RPMI7951 (cell line): ENCODE data around the gene ST8SIA2. TPM values are rescaled to one million over a fixed set of nuclear protein-coding genes. Genes with fewer than 3 reads are reported as not detected.
A peak's percentile ranks its signal among the peaks of the same experiment; 100 is the strongest.

Experiments
- DNase-seq: peaks from one replicate; pipeline ENCODE4 v3.0.0-alpha.2; 2012; ENCODE audit warnings: low read depth
- total RNA-seq: library from RNA; depleted of rRNA; stranded (reverse); fragments of >200 nt; shearing (Covaris generic); gene quantifications from 2 replicates; pipeline ENCODE4 v1.2.3, GENCODE V29; 2014; rRNA removed

Gene ST8SIA2, protein sequence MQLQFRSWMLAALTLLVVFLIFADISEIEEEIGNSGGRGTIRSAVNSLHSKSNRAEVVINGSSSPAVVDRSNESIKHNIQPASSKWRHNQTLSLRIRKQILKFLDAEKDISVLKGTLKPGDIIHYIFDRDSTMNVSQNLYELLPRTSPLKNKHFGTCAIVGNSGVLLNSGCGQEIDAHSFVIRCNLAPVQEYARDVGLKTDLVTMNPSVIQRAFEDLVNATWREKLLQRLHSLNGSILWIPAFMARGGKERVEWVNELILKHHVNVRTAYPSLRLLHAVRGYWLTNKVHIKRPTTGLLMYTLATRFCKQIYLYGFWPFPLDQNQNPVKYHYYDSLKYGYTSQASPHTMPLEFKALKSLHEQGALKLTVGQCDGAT
- 15.1 and 20.4 TPM in 2 replicates for total RNA-seq

DNA sequence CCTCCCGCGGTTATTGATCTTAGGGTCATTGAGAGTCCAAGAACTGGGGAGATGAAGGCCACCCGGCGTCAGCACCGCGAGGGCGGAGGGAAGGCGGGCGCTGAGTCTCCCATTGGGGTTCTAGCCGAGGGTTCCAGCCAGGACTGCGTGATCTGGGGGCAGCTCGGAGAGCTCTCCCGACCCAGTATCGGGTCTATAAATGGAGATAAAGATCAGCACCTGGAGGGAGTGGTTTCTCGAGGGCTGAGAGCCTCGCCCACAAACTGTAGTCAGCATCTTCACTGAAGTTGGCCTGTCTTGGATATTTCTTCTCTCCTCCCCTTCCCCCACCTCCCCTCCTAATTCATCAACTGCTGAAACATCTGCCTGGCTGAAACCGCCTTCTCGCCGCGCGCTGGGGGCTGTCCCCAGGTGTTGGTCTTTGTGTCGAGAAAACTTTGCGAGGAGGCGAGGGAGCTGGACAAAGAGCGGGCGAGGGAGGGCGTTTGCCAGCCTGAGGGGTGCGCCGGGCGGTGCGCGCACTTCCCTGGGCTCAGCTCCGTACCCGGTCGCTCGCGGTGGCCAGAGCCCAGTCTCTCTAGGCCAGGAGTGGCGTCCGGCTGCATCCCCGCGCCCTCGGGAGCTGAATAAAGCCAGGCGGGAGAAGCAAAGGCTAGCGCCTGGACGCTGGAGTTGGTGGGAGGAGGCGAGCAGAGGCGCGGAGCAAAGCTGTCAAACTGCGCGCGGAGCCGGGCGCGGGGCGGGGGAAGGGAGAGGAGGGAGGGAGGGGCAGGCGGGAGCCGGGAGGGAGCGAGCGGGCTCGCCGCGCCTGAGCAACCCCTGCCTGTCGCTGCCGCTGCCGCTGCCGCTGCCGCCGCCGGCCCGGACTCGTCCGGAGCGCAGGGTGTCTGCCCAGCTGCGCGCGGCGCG is at the start of gene ST8SIA2:
TSS of gene ST8SIA2 (plus strand) at position 811 of the 909 bp plus-strand sequence. CDS start 184 bp downstream, outside the sequence.
- peak; percentile 68 for DNase-seq

GRCh38 chr15:92343924-92344643 is 49.6 kb upstream of the ST8SIA2 start:
- DNase-seq, result no peak

DNA sequence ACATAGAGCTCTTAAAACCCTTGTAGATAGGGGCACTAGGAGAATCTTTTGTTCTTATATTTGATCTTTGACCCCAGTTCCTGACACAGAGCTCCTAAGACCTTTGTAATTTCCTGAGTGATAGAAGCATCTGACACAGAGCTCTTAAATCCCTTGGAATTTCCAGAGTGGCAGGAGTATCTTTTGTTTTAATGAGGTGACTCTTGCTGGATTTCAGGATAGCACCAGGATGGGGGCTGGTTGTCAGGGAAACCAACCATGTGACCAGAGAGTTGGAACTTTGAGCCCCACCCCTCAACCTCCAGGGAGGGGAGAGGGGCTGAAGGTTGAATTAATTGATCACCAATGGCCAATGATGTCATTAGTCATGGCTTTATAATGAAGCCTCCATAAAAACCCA is 47.6 kb upstream of the ST8SIA2 start:
- no peak for DNase-seq

DNA sequence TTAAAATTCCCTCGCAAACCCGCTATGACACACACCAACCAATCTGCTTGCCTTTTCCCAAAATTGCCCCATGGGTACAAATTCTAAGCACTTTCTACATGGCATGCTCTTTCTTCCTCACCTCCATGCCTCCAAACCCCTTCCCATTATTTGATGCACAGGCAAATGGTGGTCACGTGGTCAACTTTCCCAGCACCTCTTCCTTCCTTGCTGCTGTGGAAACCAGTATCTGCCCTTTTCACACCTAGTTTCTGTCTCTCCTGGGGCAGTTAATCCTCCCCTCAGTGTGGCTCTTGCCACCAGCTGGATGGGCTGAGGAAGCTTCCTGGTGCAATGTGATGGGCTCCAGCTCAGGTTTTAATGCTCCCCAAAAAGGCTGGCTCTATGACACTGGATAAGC is 38.4 kb upstream of the ST8SIA2 start:
- DNase-seq, result no peak

DNA sequence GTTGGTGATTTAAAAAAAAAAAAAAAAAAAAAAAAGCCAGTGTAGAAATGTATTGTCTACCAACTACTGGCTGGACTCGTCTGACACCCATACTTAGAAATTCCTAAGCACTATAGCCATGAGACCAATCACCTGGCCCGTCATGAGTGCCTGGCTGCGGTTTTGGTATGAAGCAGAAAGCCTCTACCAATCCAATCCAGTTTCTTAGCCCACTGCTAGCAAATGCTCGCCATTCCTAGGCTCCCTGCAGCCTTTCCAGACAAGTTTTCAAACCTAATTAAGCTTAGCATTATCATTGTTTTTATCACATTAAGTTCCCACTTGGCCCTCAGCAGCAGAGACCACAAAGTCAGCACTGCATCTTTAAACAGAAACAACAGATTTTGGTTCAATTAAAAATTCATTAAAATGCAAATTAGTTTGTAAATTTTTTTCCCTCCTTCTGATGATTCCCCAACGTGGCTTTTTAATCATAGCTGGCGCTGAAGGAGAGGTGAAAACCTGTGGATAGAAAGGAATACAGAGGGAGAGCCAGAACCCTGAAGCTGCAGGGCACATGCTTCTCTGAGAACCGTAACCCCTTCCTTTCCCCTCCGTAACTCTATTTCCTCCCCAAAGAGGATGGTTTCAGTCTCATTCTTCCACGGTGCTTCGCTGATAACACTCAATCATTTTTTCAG is 32.2 kb upstream of the ST8SIA2 start:
- no peak for DNase-seq

GRCh38 chr15:92362001-92362350 is 31.7 kb upstream of the ST8SIA2 start:
- no peak for DNase-seq

DNA sequence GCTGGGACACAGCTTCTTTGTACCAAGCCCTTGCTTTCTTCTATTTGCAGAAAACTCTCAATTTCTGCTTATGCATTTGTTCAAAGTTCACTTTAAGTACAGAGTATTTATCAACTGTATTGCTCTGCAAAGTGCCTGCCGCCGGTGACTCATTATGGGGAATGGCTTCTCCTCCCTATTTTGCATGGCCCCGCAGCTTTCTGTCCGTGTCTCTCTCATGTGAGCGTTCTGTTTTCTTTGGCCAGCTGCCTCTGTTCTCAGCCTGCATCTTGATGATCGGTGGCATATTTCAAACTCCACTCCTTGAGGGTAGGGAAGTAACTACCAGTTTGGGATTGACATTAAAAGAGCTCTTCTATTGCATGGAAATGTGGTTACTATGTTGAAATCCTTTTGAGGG is 28.6 kb upstream of the ST8SIA2 start:
- DNase-seq, result peak; percentile 98

DNA sequence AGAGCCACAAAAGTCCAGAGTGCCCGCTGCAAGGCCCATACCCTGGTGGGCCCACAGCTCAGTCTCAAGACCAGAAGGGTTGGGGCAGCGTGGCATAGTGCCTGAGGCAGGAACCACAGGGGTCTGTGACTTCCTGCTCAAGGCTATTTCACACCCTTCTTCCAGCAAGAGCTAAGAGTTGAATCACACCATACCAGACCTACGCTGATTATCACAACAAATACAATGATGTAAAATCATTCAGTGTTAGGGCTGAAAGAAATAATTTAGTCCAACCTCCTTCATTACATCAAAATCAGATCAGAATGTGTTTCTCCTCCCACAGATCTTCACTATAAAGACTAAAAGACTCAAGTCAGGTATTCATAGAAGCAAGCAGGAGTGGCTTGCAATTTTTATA is 27.8 kb upstream of the ST8SIA2 start:
- peak; percentile 38 for DNase-seq

DNA sequence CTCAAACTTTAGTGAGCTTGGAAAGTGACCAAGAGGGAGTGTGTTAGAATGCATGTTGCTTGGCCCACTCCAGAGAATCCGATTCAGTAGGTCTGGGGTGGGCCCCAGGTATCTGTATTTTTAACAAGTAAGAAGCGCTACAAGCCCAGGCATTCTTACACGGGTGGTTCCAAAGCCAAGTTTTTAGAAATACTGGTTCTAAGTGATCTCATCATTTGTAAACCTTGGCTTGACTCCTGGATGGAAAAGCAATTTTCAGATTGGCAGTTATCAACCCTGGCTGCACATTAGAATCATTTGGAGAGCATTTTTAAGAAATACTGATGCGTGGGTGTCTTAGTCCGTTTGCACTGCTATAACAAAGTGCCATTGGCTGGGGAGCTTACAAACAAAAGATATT is 27.3 kb upstream of the ST8SIA2 start:
- DNase-seq, result peak; percentile 38

GRCh38 chr15:92375057-92375456 is 18.6 kb upstream of the ST8SIA2 start:
- no peak for DNase-seq

DNA sequence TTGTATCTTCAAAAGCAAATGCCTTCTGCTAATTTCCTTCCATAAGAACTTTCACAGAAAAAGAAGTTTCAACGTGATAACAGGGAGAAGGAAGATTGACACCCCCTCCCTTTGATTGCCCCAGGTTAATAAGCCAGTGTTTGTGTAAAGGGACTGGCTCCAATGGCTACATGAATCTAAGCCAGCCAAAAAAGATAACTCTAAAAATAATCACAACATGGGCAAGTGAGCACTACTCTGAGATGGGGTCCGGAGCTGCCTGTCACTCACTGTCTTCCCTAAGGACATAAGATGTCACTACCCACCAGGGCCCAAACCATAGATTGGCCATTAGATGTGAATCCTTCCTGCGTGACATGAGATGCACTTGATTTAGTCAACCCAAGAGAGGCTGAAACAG is 17.6 kb upstream of the ST8SIA2 start:
- no peak for DNase-seq

DNA sequence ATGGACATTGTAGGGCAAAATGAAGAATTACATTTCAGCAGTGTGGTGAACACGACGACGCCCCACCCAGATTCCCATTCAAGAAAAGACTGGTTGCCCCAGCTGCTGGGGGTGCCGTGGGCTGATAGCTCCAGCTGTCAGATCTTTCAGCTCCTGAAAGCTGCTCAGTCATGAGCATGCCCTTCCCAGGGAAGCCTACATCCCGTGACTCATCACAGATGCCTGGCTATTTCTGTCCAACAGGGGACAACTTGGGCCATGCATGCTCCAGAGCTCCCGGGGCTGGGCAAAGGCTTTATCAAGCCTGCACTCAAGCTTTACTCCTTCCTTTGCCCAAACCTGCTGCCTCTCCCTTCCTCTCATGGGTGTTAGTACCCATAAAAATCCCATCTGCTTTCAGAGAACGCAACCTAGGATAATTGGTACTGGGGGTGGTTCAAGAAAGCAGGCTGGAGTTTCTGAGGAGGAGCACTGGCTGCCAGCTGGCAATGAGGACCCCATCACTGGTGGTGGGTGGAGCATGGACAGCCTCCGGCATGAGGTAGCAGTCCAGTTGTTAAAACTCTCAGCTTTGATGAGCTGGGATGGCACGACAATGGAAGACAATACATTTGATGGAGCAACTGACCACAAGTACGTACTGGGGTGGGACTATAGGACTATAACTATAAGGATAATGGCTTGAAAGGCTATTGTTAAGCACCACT is 16.4 kb upstream of the ST8SIA2 start:
- DNase-seq, result peak; percentile 95

GRCh38 chr15:92383519-92384324 is 10.0 kb upstream of the ST8SIA2 start:
- DNase-seq, result peak; percentile 52

DNA sequence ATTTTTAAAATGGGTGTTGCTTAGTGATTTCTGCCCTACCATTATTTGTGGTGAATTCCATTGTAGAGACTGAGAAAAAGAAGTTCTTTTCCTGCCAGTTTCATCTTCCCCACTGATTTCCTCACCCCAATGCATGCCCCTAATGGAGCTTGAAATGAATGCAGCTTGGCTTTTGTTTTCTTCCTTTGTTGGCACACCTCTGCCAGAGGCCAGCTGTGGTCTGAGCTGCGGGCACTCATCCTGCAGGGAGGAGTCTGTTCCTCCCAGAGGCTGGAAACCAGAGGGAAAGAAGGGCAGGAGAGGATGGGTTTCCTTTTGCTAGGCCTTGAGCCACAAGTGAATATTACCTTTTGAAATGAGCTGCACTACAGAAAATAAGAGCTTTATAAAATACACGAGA is 9.3 kb upstream of the ST8SIA2 start:
- DNase-seq, result peak; percentile 86

- peak; percentile 96 for DNase-seq
Observed at GRCh38 chr15:92385096-92385495, 8.6 kb upstream of the ST8SIA2 start.

DNA sequence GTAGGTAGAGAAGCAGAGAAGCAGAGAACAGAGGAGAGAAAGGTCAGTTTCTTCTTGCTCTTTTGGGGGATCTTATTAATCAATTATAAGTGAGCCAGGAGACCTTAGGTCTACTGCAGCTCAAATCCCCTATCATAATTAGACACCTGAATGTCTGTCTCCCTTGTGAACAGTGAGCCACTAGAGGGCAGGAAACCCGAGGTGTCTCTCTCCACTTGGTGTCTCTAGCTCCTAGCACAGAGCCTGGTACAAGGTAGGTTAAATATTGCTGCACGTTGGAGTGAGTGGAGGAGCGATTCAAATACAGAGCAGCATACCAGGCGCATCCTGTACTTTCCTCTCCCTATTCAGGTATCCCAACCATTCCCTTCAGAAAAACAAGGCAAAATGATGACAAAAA is 2.0 kb upstream of the ST8SIA2 start:
- peak; percentile 67 for DNase-seq

- no peak for DNase-seq
Observed at GRCh38 chr15:92392462-92392861, 1.2 kb upstream of the ST8SIA2 start.

- DNase-seq, result no peak
Observed at GRCh38 chr15:92393980-92394308, 263 bp downstream of the ST8SIA2 start.

- DNase-seq, result peak; percentile 30
Observed at GRCh38 chr15:92394309-92395097, 822 bp downstream of the ST8SIA2 start.
